LNCaP clone FGC (cell line): ENCODE measurements around the gene KL.

Source experiments
- DNase-seq: peaks from one replicate; pipeline ENCODE4 v3.0.0-alpha.2; 2011; ENCODE audit warnings: low read depth
- H3K4me3 ChIP-seq: 2 replicates; pipeline ENCODE4 v1.5.1; 2011; ENCODE audit warnings: mild to moderate bottlenecking, low read depth, low read length, control low read depth
- CTCF ChIP-seq: IDR thresholded peaks from 2 replicates; pipeline ENCODE4 v1.5.1; 2012; ENCODE audit warnings: mild to moderate bottlenecking; ENCODE audit not compliant: control insufficient read depth, insufficient read depth; ENCODE audit errors: extremely low read depth

KL gene

GRCh38 chr13:33083054-33083453, 66.8 kb downstream of the KL start:
- TF ChIP-seq CTCF = no peak
- DNase-seq = no peak
- H3K4me3 ChIP-seq = no peak overlapping the region

GRCh38 chr13:33087091-33087490, 70.9 kb downstream of the KL start:
- no peak overlapping the region for H3K4me3 ChIP-seq
- TF ChIP-seq CTCF = no peak
- DNase-seq = no peak

- no peak for DNase-seq
- no peak for TF ChIP-seq CTCF
- no peak overlapping the region for H3K4me3 ChIP-seq
These were observed 71.6 kb downstream of the KL start for GRCh38 chr13:33087790-33088189.

- no peak for DNase-seq
- no peak overlapping the region for H3K4me3 ChIP-seq
- no peak for TF ChIP-seq CTCF
These were observed 73.1 kb downstream of the KL start for GRCh38 chr13:33089311-33089710.

- no peak for DNase-seq
- H3K4me3 ChIP-seq = no peak overlapping the region
- TF ChIP-seq CTCF = no peak
These were observed 74.7 kb downstream of the KL start for GRCh38 chr13:33090755-33091414.

GRCh38 chr13:33091415-33091774, 75.2 kb downstream of the KL start:
- no peak overlapping the region for H3K4me3 ChIP-seq
- DNase-seq = no peak
- TF ChIP-seq CTCF = no peak
